ENCODE data around the gene GEMIN5. TPM values are rescaled to one million over a fixed set of nuclear protein-coding genes. Genes with fewer than 3 reads are reported as not detected.

The GEMIN5 gene
- total and polyA plus RNA-seq, 2 of the 8 experiments (the other 6 are each of a cell fraction or from before 2014, with no cell fraction given), result 12.8 to 47.0 TPM

DNA sequence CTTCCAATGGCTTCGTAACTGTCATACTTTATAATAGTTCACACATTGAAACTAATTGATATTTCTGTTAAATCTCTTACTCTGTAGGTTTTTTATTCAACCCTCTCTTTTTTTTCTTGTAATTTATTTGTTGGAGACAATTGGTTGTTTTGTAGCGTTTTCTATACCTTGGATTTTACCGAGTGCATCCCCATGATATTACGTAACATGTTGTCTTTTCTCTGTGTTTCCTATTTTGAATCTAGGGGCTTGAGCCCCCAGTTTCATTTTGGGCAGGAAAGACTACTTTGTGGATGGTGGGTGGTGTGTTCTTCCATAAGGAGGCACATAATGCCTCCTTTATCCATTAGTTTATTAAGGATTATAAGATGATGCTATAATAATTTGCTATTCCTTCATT lies 10.3 kb upstream of the GEMIN5 start (continued):
- TF ChIP-seq HDAC2 (IDR thresholded peaks at IDR 0.05; ENCODE audit: borderline replicate concordance in 1 of 2, low read depth in 2 of 2, low read length in 2 of 2), result no peak

Measured in H1 (cell line).